SJCRH30 (cell line): ENCODE data around the gene CELA2B. TPM values are rescaled to one million over a fixed set of nuclear protein-coding genes. Genes with fewer than 3 reads are reported as not detected.
A peak's percentile ranks its signal among the peaks of the same experiment; 100 is the strongest.
"Not testable (repeated sequence)": the region's sequence is repeated elsewhere in the genome, so short reads cannot be mapped to it uniquely, and the experiment has no call there.

Source experiments
- DNase-seq, 2 experiments: peaks; one replicate each; pipeline ENCODE4 v3.0.0-alpha.2; 2015 to 2020
- H3K27ac ChIP-seq: fragments of 250-450 bp; sonication (Bioruptor Pico); 2 replicates; pipeline ENCODE4 v1.5.1; 2020; ENCODE audit warnings: mild to moderate bottlenecking, moderate library complexity
- H3K27me3 ChIP-seq: fragments of 250-450 bp; sonication (Bioruptor Pico); 2 replicates; pipeline ENCODE4 v1.5.1; 2020; ENCODE audit warnings: mild to moderate bottlenecking, moderate library complexity
- H3K36me3 ChIP-seq: fragments of 250-450 bp; sonication (Bioruptor Pico); 2 replicates; pipeline ENCODE4 v1.5.1; 2020; ENCODE audit warnings: mild to moderate bottlenecking, moderate library complexity
- H3K4me1 ChIP-seq: fragments of 250-450 bp; sonication (Bioruptor Pico); 2 replicates; pipeline ENCODE4 v1.5.1; 2020; ENCODE audit warnings: mild to moderate bottlenecking, moderate library complexity
- H3K4me3 ChIP-seq: fragments of 250-450 bp; sonication (Bioruptor Pico); 2 replicates; pipeline ENCODE4 v1.5.1; 2020; ENCODE audit warnings: mild to moderate bottlenecking, moderate library complexity
- H3K9me3 ChIP-seq: fragments of 250-450 bp; sonication (Bioruptor Pico); replicated peaks from 2 replicates; pipeline ENCODE4 v1.5.1; 2020; ENCODE audit warnings: mild to moderate bottlenecking, moderate library complexity
- total RNA-seq: library from RNA; depleted of rRNA; stranded (reverse); fragments of >200 nt; shearing (Covaris generic); gene quantifications from 2 replicates; pipeline ENCODE4 v1.2.3, GENCODE V29; 2014

The CELA2B gene
- total RNA-seq, 1 experiment from 2014 or later, result 18.3 TPM

DNA sequence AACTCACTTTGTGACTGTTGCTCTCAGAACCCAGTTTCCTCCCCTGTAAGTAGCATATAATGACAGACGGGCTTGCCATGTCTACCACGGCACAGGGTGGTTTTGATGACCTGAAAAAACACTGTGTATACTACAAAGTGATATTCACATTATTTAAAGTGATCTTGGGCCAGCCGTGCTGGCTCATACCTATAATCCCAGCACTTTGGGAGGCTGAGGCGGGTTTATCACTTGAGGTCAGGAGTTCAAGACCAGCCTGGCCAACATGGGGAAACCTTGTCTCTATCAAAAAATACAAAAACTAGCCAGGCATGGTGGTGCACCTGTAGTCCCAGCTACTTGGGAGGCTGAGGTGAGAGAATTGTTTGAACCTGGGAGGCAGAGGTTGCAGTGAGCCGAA lies 38.7 kb downstream of the CELA2B start:
- not testable (repeated sequence) for H3K9me3 ChIP-seq, H3K27ac ChIP-seq, H3K27me3 ChIP-seq, H3K4me3 ChIP-seq, H3K4me1 ChIP-seq, DNase-seq
- H3K36me3 ChIP-seq, result peaks cover 29% of the 10 kb centered on the region

DNA sequence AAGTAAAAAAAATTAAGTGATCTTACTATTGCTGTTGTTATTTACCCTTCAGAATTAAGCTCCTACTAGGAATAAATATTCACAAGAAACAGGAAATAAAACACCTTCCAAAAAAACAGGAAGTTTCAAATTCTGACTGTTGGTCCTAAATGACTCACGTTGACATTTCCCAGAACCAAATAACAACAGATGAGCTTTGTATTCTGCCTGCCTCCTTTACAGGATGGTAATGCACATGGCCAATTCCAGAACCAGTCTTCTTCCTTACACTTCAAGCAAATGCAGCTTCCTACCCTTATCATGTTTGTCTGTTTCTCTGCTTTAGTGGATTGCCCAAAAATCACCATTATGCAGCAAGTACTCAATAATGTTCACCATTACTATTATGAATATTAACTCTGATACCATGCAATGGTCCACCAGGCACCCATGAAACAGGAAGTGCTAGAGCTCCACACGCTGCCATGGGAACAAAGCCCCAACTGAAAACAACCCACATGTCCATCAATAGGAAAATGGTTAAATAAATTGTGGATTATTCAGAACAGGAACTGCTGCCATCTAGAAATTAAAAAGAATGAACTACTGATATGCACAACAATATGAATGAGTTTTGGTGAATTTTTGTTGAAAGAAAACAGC lies 39.2 kb downstream of the CELA2B start:
- no peaks in the 10 kb centered on the region for H3K9me3 ChIP-seq
- no peak overlapping the region for H3K4me3 ChIP-seq
- H3K36me3 ChIP-seq, result peaks cover 29% of the 10 kb centered on the region
- no peaks in the 10 kb centered on the region for H3K27me3 ChIP-seq
- no peaks in the 10 kb centered on the region for H3K4me1 ChIP-seq
- DNase-seq, result no peak
- no peak overlapping the region for H3K27ac ChIP-seq

DNA sequence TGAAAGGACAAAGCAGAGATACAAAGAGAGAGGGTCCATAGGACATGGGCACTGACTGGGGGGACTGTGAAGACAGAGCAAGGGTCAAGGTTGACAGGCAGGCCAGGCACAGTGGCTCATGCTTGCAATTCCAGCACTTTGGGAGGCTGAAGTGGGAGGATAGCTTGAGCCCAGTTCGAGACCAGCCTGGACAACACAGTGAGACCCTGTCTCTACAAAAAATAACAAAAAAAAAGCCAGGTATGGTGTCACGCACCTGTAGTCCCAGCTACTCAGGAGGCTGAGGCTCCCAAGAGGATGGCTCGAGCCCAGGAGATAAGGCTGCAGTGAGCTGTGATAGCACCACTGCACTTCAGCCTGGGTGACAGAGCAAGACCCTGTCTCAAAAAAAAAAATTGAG lies 43.7 kb downstream of the CELA2B start:
- H3K27me3 ChIP-seq, result no peaks in the 10 kb centered on the region
- H3K36me3 ChIP-seq, result peaks cover 19% of the 10 kb centered on the region
- no peak overlapping the region for H3K27ac ChIP-seq
- H3K9me3 ChIP-seq, result no peaks in the 10 kb centered on the region
- peaks cover 8% of the 10 kb centered on the region; the same call in 1 of the 2 replicates for H3K4me1 ChIP-seq
- DNase-seq, result no peak
- H3K4me3 ChIP-seq, result no peak overlapping the region

DNA sequence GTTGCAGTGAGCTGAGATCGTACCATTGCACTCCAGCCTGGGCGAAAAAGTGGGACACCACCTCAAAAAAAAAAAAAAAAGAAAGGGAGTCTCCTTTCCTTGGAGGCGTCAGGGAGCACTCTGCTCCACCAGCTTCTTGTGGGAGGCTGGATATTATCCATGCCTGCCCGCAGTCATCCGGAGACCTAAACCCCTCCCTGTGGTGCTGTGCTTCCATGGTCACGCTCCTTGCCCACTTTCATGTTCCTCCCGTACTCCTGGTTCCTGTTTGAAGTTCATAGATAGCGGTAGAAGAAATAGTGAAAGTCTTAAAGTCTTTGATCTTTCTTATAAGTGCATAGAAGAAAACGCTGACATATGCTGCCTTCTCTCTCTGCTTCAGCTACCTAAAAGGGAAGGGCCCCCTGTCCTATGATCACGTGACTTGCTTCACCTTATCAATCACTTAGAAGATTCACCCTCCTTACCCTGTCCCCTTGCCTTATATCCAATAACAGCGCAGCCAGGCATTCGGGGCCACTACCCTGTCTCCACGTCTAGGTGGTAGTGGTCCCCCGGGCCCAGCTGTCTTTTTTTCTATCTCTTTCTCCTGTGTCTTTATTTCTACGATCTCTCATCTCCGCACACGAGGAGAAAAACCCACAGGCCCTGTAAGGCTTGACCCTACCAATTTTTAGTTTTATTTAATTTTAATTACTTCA lies 45.5 kb downstream of the CELA2B start:
- not testable (repeated sequence) for H3K27me3 ChIP-seq, DNase-seq, H3K4me1 ChIP-seq

DNA sequence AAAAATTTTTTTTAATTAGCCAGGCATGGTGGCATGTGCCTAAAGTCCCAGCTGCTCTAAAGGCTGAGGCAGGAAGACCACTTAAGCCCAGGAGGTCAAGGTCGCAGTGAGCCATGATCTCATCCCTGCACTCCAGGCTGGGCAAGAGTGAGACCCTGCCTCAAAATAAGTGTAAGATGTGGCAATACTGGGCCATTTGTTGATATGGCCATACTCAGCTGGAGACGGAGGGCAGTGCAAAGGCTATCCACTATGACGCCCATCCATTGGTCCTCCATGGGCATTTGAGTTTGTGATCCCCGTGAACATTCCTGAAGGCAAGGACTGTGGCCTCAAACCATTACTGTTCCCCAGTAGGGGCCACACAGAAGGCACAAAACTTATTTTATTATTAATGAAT lies 46.6 kb downstream of the CELA2B start:
- DNase-seq, result no peak

More for the DNA sequence above, 45.5 kb downstream of the CELA2B start:
- H3K27ac ChIP-seq, H3K9me3 ChIP-seq, H3K4me3 ChIP-seq: not testable (repeated sequence)
- H3K36me3 ChIP-seq, result peaks cover 15% of the 10 kb centered on the region

DNA sequence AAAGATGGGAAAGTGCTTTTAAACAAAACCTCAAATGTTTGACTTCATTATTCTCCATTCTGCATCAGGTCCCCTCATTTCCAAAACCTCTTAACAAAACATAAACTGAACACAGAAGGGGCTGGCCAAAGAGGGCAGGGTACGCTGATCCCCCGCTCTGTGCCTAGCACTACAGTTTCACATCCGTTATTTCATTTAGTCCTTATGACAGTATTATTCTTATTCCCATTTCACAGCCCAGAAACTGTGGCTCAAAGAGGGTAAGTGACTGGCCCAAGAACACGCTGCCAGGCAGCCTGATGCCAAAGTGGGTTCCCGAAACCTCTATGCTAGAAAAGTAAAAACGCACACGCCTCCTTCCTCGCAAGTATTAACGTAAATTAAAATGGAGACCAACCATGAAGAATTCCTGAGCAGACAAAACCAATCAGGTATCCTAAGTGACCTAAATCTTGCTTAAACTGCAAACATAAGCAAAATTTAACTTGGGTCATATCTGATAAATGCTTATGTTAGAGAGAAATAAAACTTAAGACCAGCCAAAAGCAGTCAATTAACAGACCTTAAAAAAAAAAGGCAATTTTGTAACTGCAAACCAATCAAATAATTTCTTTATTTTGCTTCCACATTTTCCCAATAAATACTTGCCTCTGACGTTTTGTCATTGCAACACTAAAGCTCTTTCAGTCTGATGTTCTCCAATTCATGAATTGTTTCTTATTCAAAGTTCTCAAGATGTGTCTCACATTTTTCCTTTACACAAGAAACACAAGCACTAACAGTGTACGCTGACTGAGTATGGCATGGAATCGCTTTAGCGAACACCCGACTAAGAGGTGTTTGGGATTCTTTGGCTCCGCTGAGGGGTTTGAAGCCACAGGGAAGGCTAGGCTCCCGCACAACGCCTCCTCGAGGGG lies 47.5 kb downstream of the CELA2B start:
- Histone ChIP-seq H3K27me3 (no peaks in the 10 kb centered on the region), H3K27ac (no peak overlapping the region; the same call in 1 of the 2 replicates), H3K4me1 (peaks cover 13% of the 10 kb centered on the region; the same call in 1 of the 2 replicates), H3K36me3 (no peaks in the 10 kb centered on the region), H3K9me3 (no peaks in the 10 kb centered on the region), H3K4me3 (peak overlapping the region; percentile 64)
- no peak for DNase-seq

More for the DNA sequence above, 46.6 kb downstream of the CELA2B start:
- peaks cover 11% of the 10 kb centered on the region; the same call in 1 of the 2 replicates for H3K4me1 ChIP-seq
- no peak overlapping the region for H3K27ac ChIP-seq
- H3K27me3 ChIP-seq, result no peaks in the 10 kb centered on the region
- H3K9me3 ChIP-seq, result no peaks in the 10 kb centered on the region
- H3K4me3 ChIP-seq, result no peak overlapping the region; the same call in 1 of the 2 replicates
- peaks cover 4% of the 10 kb centered on the region for H3K36me3 ChIP-seq

DNA sequence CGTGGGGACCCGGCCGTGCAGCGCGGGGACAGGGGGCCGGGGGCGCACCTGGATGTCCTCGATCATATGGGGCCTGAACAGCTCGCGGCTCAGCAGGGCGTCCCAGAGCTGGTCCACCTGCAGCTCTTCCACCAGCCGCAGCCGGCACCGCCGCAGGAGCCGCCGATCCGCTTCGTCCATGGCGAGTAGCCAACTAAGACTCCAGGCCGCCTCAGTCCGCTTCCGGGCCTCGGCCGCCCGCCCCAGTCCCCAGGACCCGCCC lies 48.0 kb downstream of the CELA2B start, which contains the start of gene CASP9:
Gene CASP9 (minus strand): TSS at position 195 of the 262 bp plus-strand sequence. CDS start 15 bp downstream, at position 180.
- DNase-seq, result no peak
- peak within 1 kb of the TSS; percentile 85 for H3K4me3 ChIP-seq
- H3K27ac ChIP-seq, result peak within 1 kb of the TSS; percentile 88
- H3K4me1 ChIP-seq, result peaks cover 13% of the 10 kb centered on the region; the same call in 1 of the 2 replicates
- H3K36me3 ChIP-seq, result no peaks in the 10 kb centered on the region
- H3K27me3 ChIP-seq, result no peaks in the 10 kb centered on the region
- H3K9me3 ChIP-seq, result no peaks in the 10 kb centered on the region

DNA sequence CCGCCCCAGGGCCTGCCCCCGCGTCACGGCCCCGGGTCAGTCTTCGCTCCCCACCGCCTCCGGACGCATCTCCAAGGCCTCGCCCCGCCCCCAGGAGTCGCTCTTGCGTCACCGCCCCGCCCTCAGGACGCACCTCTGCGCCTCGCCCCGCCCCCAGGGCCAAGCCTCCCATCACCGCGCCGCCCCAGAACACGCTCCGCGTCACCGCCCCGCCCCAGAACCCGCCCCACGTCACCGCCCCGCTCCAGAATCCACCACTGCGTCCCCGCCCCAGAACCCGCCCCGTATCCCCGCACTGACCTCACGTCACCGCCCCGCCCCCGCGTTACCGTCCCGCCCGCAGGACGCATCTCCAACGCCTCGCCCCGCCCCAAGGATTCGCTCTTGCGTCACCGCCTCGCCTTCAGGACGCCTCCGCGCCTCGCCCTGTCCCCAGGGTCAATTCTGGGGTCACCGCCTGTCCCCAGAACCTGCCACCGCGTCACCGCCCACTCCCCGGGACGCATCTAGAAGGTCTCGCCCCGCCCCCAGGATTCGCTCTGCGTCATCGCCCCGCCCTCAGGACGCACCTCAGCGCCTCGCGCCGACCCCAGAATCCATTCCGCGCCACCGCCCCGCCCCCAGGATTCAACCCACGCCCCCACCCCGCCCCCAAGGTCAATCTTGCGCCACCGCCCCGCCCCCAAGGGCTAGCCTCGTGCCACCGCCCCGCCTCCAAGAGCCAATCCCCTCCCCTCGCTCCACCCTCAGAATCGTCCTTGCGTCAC lies 48.6 kb downstream of the CELA2B start:
- Histone ChIP-seq H3K4me1 (peaks cover 13% of the 10 kb centered on the region; the same call in 1 of the 2 replicates), H3K27me3 (no peaks in the 10 kb centered on the region), H3K4me3 (peak overlapping the region; percentile 85), H3K9me3 (no peaks in the 10 kb centered on the region), H3K36me3 (no peaks in the 10 kb centered on the region), H3K27ac (peak overlapping the region; percentile 88)
- DNase-seq, result peak; percentile 100

DNA sequence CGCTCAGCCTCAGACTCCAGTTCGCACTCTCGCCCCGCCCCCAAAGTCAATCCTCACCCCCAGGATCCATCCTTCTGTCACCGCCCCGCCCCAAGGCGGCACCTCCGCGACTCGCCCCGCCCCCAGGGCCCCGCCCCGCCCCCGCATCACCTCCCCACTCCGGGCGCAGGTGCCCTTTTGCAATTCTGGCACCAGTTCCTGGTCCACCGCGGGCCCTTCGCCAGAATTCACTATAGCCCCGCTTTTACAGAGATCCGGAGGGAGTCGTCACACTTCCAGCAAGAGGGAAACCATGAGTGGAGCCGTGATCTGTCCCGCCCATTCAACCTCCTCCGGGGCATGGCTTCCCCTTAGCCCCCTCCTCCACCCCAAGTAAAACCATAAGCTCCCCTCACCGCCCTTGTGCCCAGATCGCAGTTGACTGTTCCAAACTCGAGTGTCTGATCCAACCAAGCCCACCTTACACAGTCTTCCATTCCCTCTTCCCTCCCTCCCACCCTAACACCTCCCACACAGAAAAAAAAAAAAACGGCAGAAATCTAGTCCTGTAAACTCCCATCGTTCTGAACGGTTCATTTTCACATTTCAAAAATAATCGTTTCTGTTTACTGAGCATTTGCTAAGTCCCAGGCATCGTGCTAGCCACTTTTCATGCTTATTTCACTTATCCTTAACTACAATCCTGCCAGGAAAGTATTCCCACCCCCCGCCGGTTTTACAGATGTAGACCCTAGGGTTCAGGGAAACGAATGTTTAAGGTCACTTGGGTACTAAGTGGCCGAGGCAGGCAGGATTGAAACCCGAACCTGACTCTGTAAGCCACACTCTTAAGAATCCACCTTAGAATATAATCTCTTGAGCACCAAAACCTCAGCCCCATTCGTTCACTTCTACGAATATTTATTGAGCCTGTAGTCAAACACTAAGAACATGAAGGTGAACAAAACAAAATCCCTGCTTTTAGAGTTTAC lies 49.4 kb downstream of the CELA2B start:
- DNase-seq, result peak; percentile 35 to 100
- Histone ChIP-seq H3K36me3 (no peaks in the 10 kb centered on the region), H3K4me1 (peaks cover 13% of the 10 kb centered on the region; the same call in 1 of the 2 replicates), H3K9me3 (no peaks in the 10 kb centered on the region), H3K4me3 (peak overlapping the region; percentile 85), H3K27me3 (no peaks in the 10 kb centered on the region), H3K27ac (no peak overlapping the region)

DNA sequence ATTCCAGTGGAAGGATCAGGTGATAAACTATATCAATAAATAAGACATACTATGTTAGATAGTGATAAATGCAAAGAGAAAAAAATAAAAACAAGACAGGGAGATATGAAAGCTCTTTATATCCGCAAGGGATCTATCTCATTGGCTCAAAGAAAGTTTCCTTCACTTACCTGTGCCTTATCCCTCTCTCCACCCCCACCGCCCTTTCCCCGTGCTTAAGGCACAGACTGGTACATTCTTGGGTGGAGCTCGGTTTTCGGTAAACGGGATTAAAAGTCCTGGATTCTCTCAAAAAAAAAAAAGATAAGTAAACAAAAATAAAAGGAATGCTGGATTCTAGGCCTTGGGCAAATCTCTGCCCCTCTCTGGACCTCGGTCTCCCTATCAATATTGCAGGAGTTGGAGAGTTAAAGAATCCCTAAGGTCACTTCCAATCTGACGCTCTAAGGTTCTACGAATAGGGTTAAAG lies 50.2 kb downstream of the CELA2B start:
- Histone ChIP-seq H3K4me1 (peaks cover 13% of the 10 kb centered on the region; the same call in 1 of the 2 replicates), H3K27ac (no peak overlapping the region), H3K4me3 (peak overlapping the region; percentile 85), H3K9me3 (no peaks in the 10 kb centered on the region), H3K27me3 (no peaks in the 10 kb centered on the region), H3K36me3 (no peaks in the 10 kb centered on the region)
- DNase-seq, result no peak

DNA sequence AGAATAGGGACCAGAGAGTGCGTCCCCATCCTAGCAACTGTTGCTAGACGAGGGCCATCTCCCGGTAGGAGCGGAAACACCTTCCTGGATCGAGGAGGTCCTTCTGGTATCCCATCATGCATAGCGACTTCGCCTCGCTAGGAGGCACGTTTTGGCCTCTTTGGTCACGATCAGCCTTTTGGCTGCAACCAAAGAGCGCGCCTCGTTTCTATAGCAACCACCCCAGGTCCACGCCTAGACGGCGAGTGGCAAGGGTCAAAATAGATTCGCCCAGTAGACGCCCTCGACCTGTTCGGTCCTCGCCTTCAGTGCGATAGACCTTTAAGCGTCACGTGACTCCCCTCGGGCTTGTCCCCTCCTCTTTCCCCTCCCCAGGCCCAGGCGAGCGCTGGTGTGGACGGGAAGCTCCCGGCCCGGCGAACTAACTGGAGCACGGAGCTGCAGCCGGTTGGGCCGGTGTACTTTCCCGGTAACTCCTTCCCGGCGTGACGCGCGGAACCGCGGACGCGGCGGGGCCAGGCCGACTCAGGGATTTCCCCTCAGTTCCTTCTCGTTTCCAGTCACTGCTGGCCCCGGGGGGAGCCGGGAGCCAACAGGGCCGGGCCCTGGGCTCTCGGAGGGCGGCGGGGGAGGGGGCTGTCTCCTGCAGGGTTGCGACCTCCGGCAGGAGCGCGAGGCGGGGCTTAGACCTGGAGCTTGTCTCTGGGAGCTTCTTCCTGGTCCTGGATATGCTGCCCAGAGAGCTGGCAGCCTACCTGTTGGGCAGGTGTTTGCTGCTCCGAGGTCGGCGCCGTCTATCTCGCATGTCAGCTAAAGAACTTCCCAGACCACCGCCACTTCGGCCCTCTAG lies 50.8 kb downstream of the CELA2B start, which contains the start of gene DNAJC16:
Gene DNAJC16 (plus strand): TSS at position 359 of the 850 bp plus-strand sequence. CDS start 2,258 bp downstream, outside the sequence.
- peak; percentile 100 for DNase-seq
- Histone ChIP-seq H3K4me1 (peaks cover 13% of the 10 kb centered on the region; the same call in 1 of the 2 replicates), H3K9me3 (no peaks in the 10 kb centered on the region), H3K4me3 (peak within 1 kb of the TSS; percentile 85), H3K27ac (peak within 1 kb of the TSS; percentile 37; the same call in 1 of the 2 replicates), H3K27me3 (no peaks in the 10 kb centered on the region), H3K36me3 (no peaks in the 10 kb centered on the region)

DNA sequence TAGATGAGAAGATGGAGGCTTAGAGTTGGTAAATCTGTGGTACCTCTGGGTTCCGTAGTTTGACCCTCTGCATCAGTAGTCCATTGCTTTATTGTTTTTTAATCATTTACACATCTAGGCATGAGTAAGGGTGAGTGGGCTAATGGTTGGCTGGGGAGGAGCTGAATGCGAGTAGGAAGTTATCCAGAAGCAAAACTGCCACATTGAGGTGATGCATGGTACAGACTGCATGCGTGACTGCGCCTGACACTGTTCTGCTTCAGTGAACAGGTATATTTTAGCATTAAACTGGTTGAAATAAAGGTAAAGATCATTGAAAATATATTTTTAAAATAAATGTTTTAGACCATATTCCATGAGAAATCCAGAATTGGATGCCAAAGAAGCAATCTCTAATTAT lies 55.1 kb downstream of the CELA2B start:
- Histone ChIP-seq H3K4me1 (peaks cover 6% of the 10 kb centered on the region; the same call in 1 of the 2 replicates), H3K4me3 (no peak overlapping the region), H3K9me3 (no peaks in the 10 kb centered on the region), H3K36me3 (peaks cover 2% of the 10 kb centered on the region; the same call in 1 of the 2 replicates), H3K27ac (no peak overlapping the region), H3K27me3 (no peaks in the 10 kb centered on the region)
- DNase-seq, result no peak
